H1 (cell line): Measurements from ENCODE around the gene VIT. TPM values are rescaled to one million over a fixed set of nuclear protein-coding genes. Genes with fewer than 3 reads are reported as not detected.

Experiments
- CBX8 ChIP-seq: fragments of 300-800, 300-1000 bp; sonication (generic); IDR thresholded peaks from 2 replicates; pipeline ENCODE4 v1.7.1; 2016; ENCODE audit warnings: low read depth, low read length, borderline replicate concordance
- FOSL1 ChIP-seq: IDR thresholded peaks from 2 replicates; pipeline ENCODE4 v1.6.1; 2011; ENCODE audit warnings: mild to moderate bottlenecking, low read depth, low read length, moderate library complexity; ENCODE audit not compliant: insufficient read depth
- RAD21 ChIP-seq, 2 experiments: IDR thresholded peaks in 1 of 2; conservative IDR thresholded peaks in 1 of 2; 2 replicates each; pipeline ENCODE4 v1.6.1; 2011; ENCODE audit warnings: low read depth in 2 of 2, low read length in 2 of 2, improper control_type of control experiment in 1 of 2, inconsistent platforms in 1 of 2, mild to moderate bottlenecking in 1 of 2, moderate library complexity in 1 of 2
- SAP30 ChIP-seq: fragments of 300-600 bp; sonication (generic); IDR thresholded peaks from 2 replicates; pipeline ENCODE4 v1.7.1; 2012; ENCODE audit warnings: low read length, moderate library complexity, mild to moderate bottlenecking, inconsistent platforms; ENCODE audit not compliant: insufficient read depth, insufficient replicate concordance
- SP1 ChIP-seq: IDR thresholded peaks from 2 replicates; pipeline ENCODE4 v1.6.1; 2011; ENCODE audit warnings: low read depth, low read length
- SP2 ChIP-seq: IDR thresholded peaks from 2 replicates; pipeline ENCODE4 v1.6.1; 2012; ENCODE audit warnings: mild to moderate bottlenecking, low read length, inconsistent platforms
- YY1 ChIP-seq: IDR thresholded peaks from 2 replicates; pipeline ENCODE4 v1.6.1; 2011; ENCODE audit warnings: low read depth, mild to moderate bottlenecking, low read length
- polyA plus RNA-seq, 7 experiments: library from polyadenylated mRNA; depleted of rRNA in 3 of 7; stranded (reverse) in 5 of 7; unstranded in 2 of 7; fragments of >200 nt in 5 of 7; fragments of 200-250 nt in 2 of 7; gene quantifications; 1 replicate in 5 of 7; 2 replicates in 1 of 7; 4 replicates in 1 of 7; pipeline versions ENCODE4 v1.2.1 to v1.2.3, GENCODE V29; 2011 to 2013; ENCODE audit warnings: missing spikeins in 2 of 7, mixed read lengths in 2 of 7
- total RNA-seq: library from RNA; stranded (reverse); fragmentation: NEBNext Ultra II Directional; extraction: Animal tissue kit (Norgen Biotek cat#: 25700); gene quantifications from 2 replicates; pipeline ENCODE4 v1.2.1, GENCODE V29; 2021

The VIT gene
- total and polyA plus RNA-seq, 2 of the 8 experiments (the other 6 are each of a cell fraction or from before 2014, with no cell fraction given): 0.03 TPM; not detected in 1

GRCh38 chr2:36834731-36835524 lies 138.4 kb downstream of the VIT start (continued):
- TF ChIP-seq RAD21 (IDR thresholded peaks at IDR 0.05 in 1 of 2, conservative IDR thresholded peaks at IDR 0.05 in 1 of 2; ENCODE audit: low read depth in 2 of 2, low read length in 2 of 2) (no peak), SP2 (no peak), YY1 (no peak), CBX8 (no peak), SAP30 (no peak), FOSL1 (no peak), SP1 (no peak)
